Activated naive CD8-positive, alpha-beta T cell treated with anti-CD3 and anti-CD28 coated beads, Interleukin-2, amount 50 U/mL, for 24 hours (primary cell): ENCODE results near the gene ANAPC7.
A peak's percentile ranks its signal among the peaks of the same experiment; 100 is the strongest.
"Not testable (repeated sequence)": the region's sequence is repeated elsewhere in the genome, so short reads cannot be mapped to it uniquely, and the experiment has no call there.

ENCODE experiments used
- ATAC-seq: fragments of 150-1000 bp; cut with Tn5 transposase; one replicate; pipeline ENCODE4 v1.10.0; 2021
- DNase-seq: peaks from one replicate; pipeline ENCODE4 v3.0.0; 2021
- H3K27ac Mint-ChIP-seq: one replicate; pipeline ENCODE4 v1.8.0; 2021; ENCODE audit warnings: mild to moderate bottlenecking, mixed read lengths
- H3K27me3 Mint-ChIP-seq: one replicate; pipeline ENCODE4 v1.8.0; 2021; ENCODE audit warnings: mixed read lengths
- H3K36me3 Mint-ChIP-seq: one replicate; pipeline ENCODE4 v1.8.0; 2021; ENCODE audit warnings: low read depth, mixed read lengths
- H3K4me1 Mint-ChIP-seq: one replicate; pipeline ENCODE4 v1.8.0; 2021; ENCODE audit warnings: mixed read lengths
- H3K4me3 Mint-ChIP-seq: one replicate; pipeline ENCODE4 v1.8.0; 2021; ENCODE audit warnings: mild to moderate bottlenecking, moderate library complexity, mixed read lengths
- H3K9me3 Mint-ChIP-seq: one replicate; pipeline ENCODE4 v1.8.0; 2021; ENCODE audit warnings: mixed read lengths

Gene ANAPC7

DNA sequence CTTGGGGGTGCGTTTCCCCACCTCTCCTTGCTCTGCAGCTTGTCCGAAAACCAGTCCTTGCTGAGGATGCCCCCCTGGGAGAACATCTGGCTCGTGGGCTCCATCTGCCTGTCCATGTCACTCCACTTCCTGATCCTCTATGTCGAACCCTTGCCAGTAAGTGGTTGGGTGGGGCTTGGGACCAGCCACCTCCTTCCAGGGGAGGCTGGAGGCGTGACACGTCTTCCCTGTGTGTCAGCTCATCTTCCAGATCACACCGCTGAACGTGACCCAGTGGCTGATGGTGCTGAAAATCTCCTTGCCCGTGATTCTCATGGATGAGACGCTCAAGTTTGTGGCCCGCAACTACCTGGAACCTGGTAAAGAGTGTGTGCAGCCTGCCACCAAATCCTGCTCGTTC is 57.5 kb downstream of the ANAPC7 start:
- Mint-ChIP-seq H3K9me3 (no peaks in the 10 kb centered on the region), H3K27me3 (no peaks in the 10 kb centered on the region), H3K36me3 (peaks cover 73% of the 10 kb centered on the region), H3K4me3 (no peak overlapping the region), H3K27ac (no peak overlapping the region), H3K4me1 (peaks cover 31% of the 10 kb centered on the region)
- ATAC-seq: no peak
- DNase-seq: no peak

DNA sequence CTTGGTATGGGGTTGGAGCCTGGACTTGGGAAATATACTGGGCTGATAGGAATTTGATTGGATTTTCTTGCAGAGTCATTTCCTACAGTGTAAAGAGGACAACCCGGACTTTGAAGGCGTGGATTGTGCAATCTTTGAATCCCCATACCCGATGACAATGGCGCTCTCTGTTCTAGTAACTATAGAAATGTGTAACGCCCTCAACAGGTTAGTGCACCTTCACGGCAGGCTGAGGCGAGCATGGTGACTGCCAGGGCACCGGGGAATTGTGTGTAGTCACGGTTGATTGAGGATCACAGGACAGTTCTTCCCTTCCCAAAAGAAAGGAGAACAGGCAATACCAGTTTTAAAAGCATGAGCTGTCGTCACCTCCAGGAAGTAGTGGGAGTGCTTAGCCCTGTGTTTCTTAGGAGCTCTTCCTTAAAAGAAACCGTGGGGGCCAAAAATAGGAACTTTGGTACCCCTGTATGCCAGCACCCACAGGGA is 58.3 kb downstream of the ANAPC7 start:
- ATAC-seq: no peak
- peak overlapping the region; percentile 49 for H3K27ac Mint-ChIP-seq
- no peak overlapping the region for H3K4me3 Mint-ChIP-seq
- H3K27me3 Mint-ChIP-seq: no peaks in the 10 kb centered on the region
- peaks cover 30% of the 10 kb centered on the region for H3K4me1 Mint-ChIP-seq
- H3K9me3 Mint-ChIP-seq: no peaks in the 10 kb centered on the region
- peaks cover 76% of the 10 kb centered on the region for H3K36me3 Mint-ChIP-seq
- DNase-seq: no peak

DNA sequence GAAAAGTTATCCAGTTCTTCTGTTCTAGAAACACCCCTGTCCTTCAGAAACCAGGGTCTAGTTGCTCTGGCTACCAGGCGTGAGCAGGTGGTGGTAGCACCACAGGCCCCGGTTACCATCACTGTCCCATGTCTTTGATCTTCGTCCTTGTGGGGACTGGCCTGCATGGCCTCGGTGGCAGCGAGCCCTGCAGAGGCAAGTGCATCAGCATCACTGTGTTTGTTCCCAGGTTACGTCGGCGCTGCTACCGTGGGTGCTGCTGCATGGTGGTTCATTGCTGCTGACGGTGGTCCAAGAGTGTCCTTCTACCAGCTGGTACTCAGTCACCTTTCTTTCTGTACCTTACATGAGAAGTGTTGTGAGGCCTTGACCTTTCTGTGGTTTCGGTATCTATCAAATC is 58.9 kb downstream of the ANAPC7 start:
- Mint-ChIP-seq H3K4me3 (no peak overlapping the region), H3K27ac (peak overlapping the region; percentile 49), H3K27me3 (no peaks in the 10 kb centered on the region), H3K4me1 (peaks cover 24% of the 10 kb centered on the region), H3K9me3 (no peaks in the 10 kb centered on the region), H3K36me3 (peaks cover 77% of the 10 kb centered on the region)
- no peak for DNase-seq
- ATAC-seq: no peak

DNA sequence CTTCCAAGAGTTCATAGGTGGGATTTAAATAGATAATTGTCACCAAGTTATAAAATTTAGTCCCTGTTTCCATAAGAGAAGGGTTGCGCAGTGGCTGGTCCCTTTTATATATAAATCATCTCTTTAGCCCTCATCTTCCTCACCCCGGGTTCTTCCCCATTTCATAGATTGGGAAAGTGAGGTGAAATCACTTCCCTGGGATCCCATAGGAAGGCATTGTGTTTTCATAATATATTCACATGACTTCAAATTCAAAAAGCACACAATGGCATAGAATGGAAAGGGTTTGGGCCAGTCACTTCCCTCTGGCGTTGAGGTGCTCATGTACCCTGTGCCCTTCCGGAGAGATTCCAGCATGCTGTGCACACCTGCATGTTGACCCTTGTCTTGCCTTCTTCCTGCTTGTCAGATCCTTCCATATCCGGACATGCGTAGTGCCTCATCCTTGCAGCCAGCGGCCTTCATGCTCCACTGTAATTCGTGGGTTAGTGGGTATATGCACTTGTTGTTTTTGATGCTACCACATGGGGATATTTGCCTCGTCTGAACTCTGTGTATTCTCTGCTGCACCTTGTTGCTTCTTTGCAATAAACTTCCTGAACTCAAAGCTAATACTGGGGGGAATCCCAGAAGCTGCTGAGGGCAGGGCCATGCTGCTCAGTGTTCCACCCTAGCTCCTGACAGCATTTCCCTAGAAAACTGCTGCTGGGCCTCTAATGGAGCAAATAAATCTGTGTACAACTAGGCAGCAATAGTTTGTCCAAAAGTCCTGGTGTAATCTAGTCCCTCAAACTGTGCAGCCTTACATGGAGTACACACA is 59.6 kb downstream of the ANAPC7 start:
- peaks cover 17% of the 10 kb centered on the region for H3K4me1 Mint-ChIP-seq
- H3K4me3 Mint-ChIP-seq: no peak overlapping the region
- peaks cover 79% of the 10 kb centered on the region for H3K36me3 Mint-ChIP-seq
- no peaks in the 10 kb centered on the region for H3K9me3 Mint-ChIP-seq
- H3K27me3 Mint-ChIP-seq: no peaks in the 10 kb centered on the region
- ATAC-seq (no peak), DNase-seq (no peak)
- no peak overlapping the region for H3K27ac Mint-ChIP-seq

DNA sequence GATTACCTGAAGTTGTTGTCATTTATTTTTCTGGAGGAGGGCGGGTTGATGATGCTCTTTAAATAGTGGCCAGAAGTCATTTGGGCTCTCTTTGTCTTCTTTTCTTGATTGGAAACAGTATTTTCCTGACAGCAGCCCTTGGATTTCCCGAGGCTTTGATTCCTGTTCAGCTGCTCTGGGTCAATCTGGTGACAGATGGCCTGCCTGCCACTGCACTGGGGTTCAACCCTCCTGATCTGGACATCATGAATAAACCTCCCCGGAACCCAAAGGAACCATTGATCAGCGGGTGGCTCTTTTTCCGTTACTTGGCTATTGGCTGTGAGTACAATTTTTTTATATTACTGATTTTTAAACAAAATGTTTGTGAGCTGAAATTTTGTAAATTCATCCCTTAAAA is 60.4 kb downstream of the ANAPC7 start:
- H3K4me3 Mint-ChIP-seq: no peak overlapping the region
- H3K27me3 Mint-ChIP-seq: no peaks in the 10 kb centered on the region
- peaks cover 83% of the 10 kb centered on the region for H3K36me3 Mint-ChIP-seq
- H3K9me3 Mint-ChIP-seq: no peaks in the 10 kb centered on the region
- peaks cover 9% of the 10 kb centered on the region for H3K4me1 Mint-ChIP-seq
- H3K27ac Mint-ChIP-seq: no peak overlapping the region
- DNase-seq: no peak
- ATAC-seq: no peak

DNA sequence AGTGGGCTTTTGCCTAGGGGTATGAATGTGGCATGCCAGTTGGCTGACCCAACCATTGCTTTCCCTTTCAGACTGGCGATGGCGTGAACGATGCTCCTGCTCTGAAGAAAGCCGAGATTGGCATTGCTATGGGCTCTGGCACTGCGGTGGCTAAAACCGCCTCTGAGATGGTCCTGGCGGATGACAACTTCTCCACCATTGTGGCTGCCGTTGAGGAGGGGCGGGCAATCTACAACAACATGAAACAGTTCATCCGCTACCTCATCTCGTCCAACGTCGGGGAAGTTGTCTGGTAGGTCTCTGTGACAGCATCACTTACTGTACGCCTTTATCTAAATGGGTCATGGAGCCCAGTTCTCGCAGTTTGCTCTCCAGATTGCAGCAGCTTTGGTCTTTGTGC is 61.4 kb downstream of the ANAPC7 start:
- no peak overlapping the region for H3K4me3 Mint-ChIP-seq
- no peaks in the 10 kb centered on the region for H3K9me3 Mint-ChIP-seq
- H3K27me3 Mint-ChIP-seq: no peaks in the 10 kb centered on the region
- no peak overlapping the region for H3K27ac Mint-ChIP-seq
- DNase-seq: no peak
- peaks cover 82% of the 10 kb centered on the region for H3K36me3 Mint-ChIP-seq
- ATAC-seq: no peak
- peaks cover 2% of the 10 kb centered on the region for H3K4me1 Mint-ChIP-seq

DNA sequence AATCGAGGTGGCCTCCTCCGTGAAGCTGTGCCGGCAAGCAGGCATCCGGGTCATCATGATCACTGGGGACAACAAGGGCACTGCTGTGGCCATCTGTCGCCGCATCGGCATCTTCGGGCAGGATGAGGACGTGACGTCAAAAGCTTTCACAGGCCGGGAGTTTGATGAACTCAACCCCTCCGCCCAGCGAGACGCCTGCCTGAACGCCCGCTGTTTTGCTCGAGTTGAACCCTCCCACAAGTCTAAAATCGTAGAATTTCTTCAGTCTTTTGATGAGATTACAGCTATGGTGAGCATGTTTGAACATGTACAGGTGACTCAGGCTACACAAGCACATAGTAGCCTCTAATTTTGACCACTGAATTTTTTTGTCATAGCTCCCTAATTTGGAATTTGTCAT is 62.8 kb downstream of the ANAPC7 start:
- Mint-ChIP-seq H3K27ac (no peak overlapping the region), H3K36me3 (peaks cover 81% of the 10 kb centered on the region)

DNA sequence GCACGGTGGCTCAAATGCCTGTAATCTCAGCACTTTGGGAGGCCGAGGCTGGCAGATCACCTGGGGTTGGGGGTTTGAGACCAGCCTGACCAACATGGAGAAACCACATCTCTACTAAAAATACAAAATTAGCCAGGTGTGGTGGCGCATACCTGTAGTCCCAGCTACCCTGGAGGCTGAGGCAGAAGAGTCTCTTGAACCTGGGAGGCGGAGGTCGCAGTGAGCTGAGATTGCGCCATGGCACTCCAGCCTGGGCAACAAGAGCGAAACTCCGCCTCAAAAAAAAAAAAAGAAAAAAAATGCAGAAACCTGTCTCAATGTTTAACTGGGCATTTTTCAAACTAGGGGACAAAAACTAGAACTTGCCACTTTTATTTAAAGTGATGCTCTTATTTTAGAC is 63.2 kb downstream of the ANAPC7 start:
- not testable (repeated sequence) for H3K4me1 Mint-ChIP-seq, H3K4me3 Mint-ChIP-seq, H3K27me3 Mint-ChIP-seq, DNase-seq, H3K9me3 Mint-ChIP-seq, ATAC-seq, H3K27ac Mint-ChIP-seq
- peaks cover 84% of the 10 kb centered on the region for H3K36me3 Mint-ChIP-seq

More for the DNA sequence above, 62.8 kb downstream of the ANAPC7 start:
- H3K9me3 Mint-ChIP-seq: no peaks in the 10 kb centered on the region
- peaks cover 2% of the 10 kb centered on the region for H3K4me1 Mint-ChIP-seq
- no peaks in the 10 kb centered on the region for H3K27me3 Mint-ChIP-seq
- no peak for ATAC-seq
- no peak overlapping the region for H3K4me3 Mint-ChIP-seq
- DNase-seq: no peak

DNA sequence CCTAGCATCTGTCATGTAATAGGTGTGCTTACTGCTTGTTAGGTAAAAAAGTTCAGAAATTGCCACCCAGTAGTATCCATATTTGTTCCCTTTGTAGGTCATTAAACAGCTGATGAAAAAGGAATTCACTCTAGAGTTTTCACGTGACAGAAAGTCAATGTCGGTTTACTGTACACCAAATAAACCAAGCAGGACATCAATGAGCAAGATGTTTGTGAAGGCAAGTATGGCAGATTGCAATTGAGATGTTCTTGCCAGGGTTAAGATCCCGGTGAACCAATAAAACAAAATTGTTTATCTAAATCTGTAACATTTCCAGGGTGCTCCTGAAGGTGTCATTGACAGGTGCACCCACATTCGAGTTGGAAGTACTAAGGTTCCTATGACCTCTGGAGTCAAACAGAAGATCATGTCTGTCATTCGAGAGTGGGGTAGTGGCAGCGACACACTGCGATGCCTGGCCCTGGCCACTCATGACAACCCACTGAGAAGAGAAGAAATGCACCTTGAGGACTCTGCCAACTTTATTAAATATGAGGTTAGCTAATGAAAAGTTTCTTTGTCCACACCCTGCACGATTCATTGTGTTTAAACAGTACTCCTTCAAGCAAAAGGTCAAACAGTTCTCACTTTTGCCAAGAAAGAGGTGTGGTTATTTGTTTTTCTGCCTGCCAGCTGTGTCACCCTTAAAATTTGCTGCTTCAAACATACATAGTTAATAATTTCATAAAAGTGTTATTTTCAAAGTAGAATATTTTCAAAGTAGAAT is 64.1 kb downstream of the ANAPC7 start:
- Mint-ChIP-seq H3K4me3 (no peak overlapping the region), H3K36me3 (peaks cover 84% of the 10 kb centered on the region), H3K4me1 (no peaks in the 10 kb centered on the region), H3K27ac (no peak overlapping the region), H3K9me3 (no peaks in the 10 kb centered on the region), H3K27me3 (no peaks in the 10 kb centered on the region)
- DNase-seq (no peak), ATAC-seq (no peak)

DNA sequence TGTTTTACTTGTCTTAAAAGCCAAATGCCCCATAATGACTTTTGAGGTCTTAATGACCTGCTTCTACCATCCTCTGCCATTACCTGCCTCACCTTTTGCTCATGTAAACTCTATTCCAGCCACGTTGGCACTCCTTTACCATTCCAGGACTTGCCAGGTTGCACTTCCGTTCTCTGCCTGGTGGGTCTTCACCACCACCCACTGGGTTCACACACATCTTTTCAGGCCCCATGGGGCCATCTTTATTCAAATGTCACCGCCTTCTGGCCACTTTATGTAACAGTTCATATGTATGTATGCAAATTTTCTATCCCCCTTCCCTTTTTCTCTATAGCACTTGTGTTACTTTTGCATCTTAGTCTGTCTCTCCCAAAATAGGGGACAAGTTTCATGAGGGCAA is 64.8 kb downstream of the ANAPC7 start:
- Mint-ChIP-seq H3K36me3 (peaks cover 83% of the 10 kb centered on the region), H3K4me3 (no peak overlapping the region), H3K9me3 (no peaks in the 10 kb centered on the region), H3K4me1 (no peaks in the 10 kb centered on the region), H3K27me3 (no peaks in the 10 kb centered on the region), H3K27ac (no peak overlapping the region)
- DNase-seq (no peak), ATAC-seq (no peak)

DNA sequence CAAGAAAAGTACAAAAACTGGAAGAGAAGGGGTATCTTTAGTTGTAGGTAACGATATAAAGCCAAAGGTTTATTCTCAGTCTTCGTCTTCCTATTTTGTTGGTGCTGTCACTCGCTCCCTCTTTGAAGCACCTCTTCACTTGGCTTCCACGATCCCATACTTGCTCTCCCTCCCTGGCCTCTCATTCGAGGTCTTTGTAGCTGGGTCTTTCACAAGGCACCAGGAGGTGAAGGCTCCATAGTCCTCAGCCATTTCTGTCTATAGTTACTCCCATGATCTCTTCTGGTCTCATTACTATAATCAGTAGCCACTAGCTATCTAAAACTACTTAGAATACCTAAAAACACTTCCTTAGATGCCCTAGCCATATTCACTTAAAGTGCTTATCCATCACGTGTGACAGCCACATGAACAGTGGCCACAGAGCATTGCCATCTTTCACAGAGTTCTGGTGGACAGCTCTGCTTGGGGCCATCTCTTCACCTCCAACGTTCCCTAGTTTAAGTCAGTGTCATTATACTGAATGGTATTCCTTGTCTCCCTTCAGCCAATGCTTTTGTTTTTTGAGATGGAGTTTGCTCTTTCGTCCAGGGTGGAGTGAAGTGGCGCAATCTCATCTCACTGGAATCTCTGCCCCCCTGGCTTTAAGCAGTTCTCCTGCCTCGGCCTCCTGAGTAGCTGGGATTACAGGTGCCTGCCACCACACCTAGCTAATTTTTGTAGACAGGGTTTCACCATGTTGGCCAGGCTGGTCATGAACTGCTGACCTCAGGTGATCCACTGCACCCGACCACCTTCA is 65.4 kb downstream of the ANAPC7 start:
- DNase-seq: no peak
- Mint-ChIP-seq H3K36me3 (peaks cover 82% of the 10 kb centered on the region), H3K4me3 (no peak overlapping the region), H3K27me3 (no peaks in the 10 kb centered on the region), H3K9me3 (no peaks in the 10 kb centered on the region), H3K27ac (no peak overlapping the region), H3K4me1 (no peaks in the 10 kb centered on the region)
- ATAC-seq: no peak

DNA sequence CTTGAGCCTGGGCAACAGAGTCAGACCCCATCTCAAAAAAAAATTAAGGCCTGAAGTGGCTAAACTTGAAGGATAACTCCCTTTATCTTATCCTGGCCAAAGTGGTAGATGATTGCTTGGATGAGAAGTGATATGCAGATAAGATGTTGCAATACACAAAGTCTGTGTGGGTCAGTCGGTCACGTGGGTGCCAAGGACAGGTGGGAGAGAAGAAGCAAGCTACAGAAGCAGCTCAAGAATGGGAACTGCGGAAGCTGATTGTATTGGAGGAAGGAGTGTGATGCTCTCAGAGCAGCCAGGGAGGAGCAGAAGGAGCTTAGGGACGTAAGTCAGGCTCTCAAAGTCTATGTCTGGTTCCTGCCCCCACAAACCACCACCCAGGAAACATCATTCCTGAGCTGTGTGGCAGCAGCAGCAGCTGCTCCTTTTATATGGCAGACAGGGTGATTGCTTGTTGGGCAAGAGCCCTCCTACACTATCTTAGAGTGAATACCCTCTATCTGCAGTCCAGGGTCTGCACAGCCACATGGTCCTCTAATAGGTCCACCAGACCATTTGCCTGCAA is 67.9 kb downstream of the ANAPC7 start:
- no peaks in the 10 kb centered on the region for H3K27me3 Mint-ChIP-seq

DNA sequence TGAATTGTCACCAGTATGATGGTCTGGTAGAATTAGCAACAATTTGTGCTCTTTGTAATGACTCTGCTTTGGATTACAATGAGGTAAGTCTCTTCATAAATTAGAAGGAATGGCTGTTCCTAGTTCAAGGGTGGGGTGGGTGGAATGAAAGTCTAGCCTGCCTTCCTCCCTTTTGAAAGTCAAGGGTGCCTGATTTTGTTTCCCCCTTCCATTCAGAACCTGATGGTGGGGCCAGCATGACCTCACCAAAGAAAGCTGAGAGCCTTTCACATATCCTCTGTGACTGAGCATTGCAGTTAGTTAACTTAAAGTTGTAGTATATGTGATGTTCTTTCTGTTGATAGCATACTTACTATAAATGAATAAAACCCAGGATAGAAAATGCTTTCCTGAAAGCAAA is 70.3 kb downstream of the ANAPC7 start:
- Mint-ChIP-seq H3K9me3 (no peaks in the 10 kb centered on the region), H3K27ac (no peak overlapping the region), H3K36me3 (peaks cover 71% of the 10 kb centered on the region), H3K4me3 (no peak overlapping the region), H3K27me3 (no peaks in the 10 kb centered on the region), H3K4me1 (peaks cover 3% of the 10 kb centered on the region)
- DNase-seq (no peak), ATAC-seq (no peak)

More for the DNA sequence above, 67.9 kb downstream of the ANAPC7 start:
- DNase-seq: no peak
- Mint-ChIP-seq H3K27ac (no peak overlapping the region), H3K4me3 (no peak overlapping the region), H3K9me3 (no peaks in the 10 kb centered on the region), H3K36me3 (peaks cover 76% of the 10 kb centered on the region), H3K4me1 (no peaks in the 10 kb centered on the region)
- no peak for ATAC-seq

DNA sequence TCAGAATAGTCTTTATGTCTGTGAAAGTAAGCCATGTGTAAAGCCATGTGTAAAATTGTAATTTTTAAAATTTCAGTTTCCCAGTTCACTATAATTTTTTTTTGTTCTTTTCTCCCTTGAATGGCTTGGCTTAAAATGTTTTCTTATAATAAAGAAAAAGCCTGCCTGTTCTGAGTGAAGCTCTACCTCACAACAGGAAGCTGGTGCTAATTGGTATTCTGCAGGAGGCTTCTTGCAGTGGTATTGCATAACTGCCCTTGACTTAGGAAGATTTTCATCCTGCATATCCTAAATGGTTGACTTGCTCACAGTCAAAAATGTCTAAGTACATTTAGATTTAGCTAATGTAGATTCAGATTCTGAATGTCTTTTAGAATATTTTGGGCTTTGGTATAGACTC is 73.0 kb downstream of the ANAPC7 start:
- H3K9me3 Mint-ChIP-seq: no peaks in the 10 kb centered on the region
- H3K27me3 Mint-ChIP-seq: no peaks in the 10 kb centered on the region
- peaks cover 3% of the 10 kb centered on the region for H3K4me1 Mint-ChIP-seq
- ATAC-seq (no peak), DNase-seq (no peak)
- H3K36me3 Mint-ChIP-seq: peaks cover 73% of the 10 kb centered on the region
- H3K4me3 Mint-ChIP-seq: no peak overlapping the region
- peak overlapping the region; percentile 46 for H3K27ac Mint-ChIP-seq
